AG20443 (cell line): ENCODE data around the gene ELOVL2.

ENCODE experiments used
- DNase-seq: peaks from one replicate; pipeline ENCODE4 v3.0.0; 2012; ENCODE audit warnings: low spot score, mixed read lengths

Gene ELOVL2

DNA sequence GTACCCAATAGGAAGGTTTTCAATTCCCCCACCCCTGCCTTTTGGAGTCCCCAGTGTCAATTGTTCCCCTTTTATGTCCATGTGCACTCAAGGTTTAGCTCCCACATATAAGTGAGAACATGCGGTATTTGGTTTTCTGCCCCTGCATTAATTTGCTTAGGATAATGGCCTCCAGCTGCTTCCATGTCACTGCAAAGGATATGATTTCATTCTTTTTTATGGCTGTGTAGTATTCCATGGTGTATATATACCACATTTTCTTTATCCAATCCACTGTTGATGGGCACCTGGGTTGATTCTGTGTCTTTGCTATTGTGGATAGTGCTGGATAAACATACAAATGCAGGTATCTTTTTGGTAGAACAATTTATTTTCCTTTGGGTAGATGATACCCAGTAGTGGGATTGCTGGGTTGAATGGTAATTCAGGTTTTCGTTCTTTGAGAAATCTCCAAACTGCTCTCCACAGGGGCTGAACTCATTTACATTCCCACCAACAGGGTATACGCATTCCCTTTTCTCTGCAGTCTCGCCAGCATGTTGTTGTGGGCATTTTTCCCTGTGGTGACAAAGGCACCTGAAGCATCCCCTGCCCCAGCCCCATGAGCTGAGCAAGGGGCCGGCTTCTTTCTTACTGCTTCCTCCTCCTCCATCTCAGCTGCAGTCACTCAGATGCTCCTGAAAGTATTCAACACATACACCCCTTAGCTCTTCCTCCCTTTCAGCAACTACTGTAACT is 66.7 kb downstream of the ELOVL2 start:
- no peak for DNase-seq

- DNase-seq = peak; percentile 44
Measured at GRCh38 chr6:10976571-10976970, 67.5 kb downstream of the ELOVL2 start.

- DNase-seq = no peak
Measured at GRCh38 chr6:10972196-10972595, 71.9 kb downstream of the ELOVL2 start.

- no peak for DNase-seq
Measured at GRCh38 chr6:10970731-10971130, 73.4 kb downstream of the ELOVL2 start.

DNA sequence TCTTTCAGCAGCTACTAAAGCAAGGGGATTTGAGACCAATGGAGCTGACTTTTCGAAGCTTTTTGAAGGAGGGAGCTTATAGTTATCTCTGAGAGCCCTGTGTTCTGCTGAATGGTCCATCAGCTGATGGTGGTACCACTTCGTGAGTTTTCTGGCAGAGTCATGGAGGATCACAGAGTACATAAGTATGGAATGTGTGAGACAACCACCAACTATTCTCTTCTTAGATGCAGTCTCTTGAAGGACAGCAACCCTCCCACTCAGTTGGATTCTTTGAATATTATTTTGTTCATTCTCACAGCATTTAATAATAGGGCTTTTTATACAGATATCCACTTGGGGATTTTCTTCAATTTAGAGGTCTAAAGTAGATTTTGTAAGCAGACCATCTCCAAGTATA is 75.3 kb downstream of the ELOVL2 start:
- DNase-seq = peak; percentile 79

- DNase-seq = no peak
Measured at GRCh38 chr6:10964684-10965083, 79.4 kb downstream of the ELOVL2 start.

GRCh38 chr6:10963113-10963512 is 81.0 kb downstream of the ELOVL2 start:
- no peak for DNase-seq

DNA sequence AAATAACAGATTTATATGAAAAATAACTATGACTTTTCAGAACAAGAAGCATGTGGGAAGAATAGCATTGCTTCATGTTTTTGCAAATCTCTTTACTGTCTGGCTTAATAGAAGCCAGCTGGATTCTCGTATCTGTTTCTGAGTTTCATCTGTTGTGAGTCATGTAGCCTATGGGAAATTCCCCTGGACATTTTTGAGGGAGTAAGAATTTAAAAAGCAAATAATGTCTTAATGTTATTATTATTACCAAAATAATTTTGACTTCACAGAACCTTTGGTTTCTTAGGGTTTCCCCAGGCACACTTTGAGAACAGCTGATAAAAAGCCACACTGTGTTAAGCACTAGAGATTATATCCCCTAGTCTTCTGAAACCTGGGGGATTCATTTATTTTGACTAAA is 81.4 kb downstream of the ELOVL2 start:
- peak; percentile 61 for DNase-seq

DNA sequence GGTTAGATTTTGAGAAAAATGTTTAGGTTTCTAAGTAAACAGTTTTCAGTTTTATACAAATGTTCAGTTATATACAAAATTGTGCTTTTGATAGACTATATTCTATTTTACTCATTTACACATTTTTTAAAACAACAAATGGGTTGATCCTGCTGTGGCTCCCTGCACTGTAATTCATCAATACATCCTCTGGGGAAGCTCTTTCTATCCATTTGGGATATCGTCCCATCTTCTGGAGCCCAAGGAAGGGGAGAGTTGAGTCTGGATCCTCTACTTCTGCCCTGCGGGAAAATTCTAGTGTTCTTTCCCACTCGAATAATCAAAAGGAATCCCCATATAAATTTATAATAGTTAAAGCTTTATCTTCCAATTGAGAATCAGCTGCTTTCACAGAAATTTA is 82.3 kb downstream of the ELOVL2 start:
- no peak for DNase-seq

DNA sequence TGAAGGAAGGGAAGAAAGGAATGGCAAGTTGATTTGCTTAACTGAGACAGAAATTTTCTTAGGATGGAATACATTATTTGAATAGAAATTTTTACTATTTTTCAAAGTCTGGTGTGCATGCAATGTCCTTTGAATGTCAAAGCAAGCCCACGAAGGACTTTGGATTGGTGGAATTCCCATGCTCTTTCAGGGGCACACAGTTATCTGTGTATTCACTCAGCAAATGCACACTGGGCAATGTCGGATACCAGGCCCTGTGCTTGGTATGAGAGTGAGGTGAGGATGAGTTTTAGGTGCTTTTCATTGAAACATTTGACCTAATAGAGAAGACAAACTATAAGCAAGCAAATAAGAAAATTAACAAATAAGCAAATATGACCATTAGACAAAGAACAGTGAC is 83.9 kb downstream of the ELOVL2 start:
- DNase-seq = no peak

GRCh38 chr6:10957414-10957886 is 86.7 kb downstream of the ELOVL2 start:
- DNase-seq = no peak

GRCh38 chr6:10956776-10957175 is 87.3 kb downstream of the ELOVL2 start:
- DNase-seq = no peak

GRCh38 chr6:10954590-10955010 is 89.5 kb downstream of the ELOVL2 start:
- DNase-seq = peak; percentile 82

DNA sequence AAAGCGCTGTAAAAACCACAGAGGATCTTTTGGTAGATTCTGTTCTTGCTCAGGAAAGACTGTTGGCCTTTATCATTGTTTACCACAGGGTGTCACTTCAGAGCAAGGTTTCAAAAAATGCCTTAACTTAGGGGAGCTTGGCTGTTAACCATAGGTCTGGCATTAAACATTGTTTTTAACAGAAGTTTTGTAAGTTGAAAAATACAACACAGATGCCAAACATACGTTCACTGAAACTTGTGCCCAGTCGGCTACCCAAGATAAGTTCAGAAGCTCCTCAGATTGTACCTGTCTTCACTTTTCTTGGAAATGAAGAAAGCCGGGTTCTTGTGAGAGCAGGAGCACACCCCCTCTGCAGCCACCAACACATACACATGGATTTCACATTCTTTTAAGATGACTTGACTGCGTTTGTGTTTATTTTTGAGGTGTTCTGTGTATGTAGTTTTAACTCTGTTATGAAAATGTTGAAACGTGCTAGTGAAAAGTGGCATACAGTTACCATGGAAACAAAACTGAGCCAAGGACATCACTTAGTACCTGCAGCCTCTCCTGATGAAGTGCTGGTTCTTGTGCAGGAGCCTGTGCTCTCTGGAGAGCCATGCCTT is 92.3 kb downstream of the ELOVL2 start:
- DNase-seq = peak; percentile 66

GRCh38 chr6:10949579-10950490 is 94.3 kb downstream of the ELOVL2 start:
- DNase-seq = no peak

DNA sequence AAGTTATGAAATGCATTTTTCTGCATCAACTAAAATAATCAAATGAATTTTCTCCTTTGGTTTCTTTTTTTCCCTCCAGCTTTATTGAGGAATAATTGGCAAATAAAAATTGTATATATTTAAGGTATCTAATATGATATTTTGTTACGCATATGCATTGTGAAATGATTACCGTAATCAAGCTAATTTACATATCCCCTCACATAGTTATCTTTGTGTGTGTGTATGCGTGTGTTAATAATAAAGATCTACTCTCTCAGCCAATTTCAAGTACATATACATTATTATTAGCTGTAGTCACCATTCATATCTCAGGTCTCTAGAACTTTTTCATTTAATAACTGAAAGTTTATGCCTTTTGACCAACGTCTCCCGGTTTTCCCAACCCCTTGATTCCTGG is 96.1 kb downstream of the ELOVL2 start:
- no peak for DNase-seq

DNA sequence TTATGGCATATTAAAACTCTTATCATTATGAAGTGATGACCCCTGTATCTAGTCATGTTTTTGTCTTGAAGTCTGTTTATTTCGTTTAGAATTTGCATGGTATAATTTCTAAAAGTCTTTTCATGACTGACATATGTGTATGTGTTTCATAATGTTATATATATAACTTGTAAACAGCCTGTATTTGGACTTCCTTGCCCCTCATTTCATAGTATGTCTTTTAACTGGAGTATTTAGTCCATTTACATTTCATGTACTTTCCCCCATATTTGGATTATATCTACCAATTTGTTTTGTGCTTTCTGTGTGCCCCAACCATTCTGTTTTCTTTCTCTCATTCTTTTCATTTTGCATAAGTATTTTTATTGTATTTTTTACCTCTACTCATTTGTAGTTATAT is 98.3 kb downstream of the ELOVL2 start:
- no peak for DNase-seq

GRCh38 chr6:10939840-10940239 is 104.3 kb downstream of the ELOVL2 start:
- DNase-seq = no peak

- DNase-seq = no peak
Measured at GRCh38 chr6:10933126-10933525, 111.0 kb downstream of the ELOVL2 start.
